Eye (tissue), 1 donor: Measurements from ENCODE around the gene ZSWIM3.
"Not testable (repeated sequence)": the region's sequence is repeated elsewhere in the genome, so short reads cannot be mapped to it uniquely, and the experiment has no call there.

Source experiments
- DNase-seq: peaks from one replicate; pipeline ENCODE4 v3.0.0-alpha.2; 2015

The ZSWIM3 gene

GRCh38 chr20:45857114-45857881 lies at the start of gene ZSWIM3, which contains the start of gene ACOT8:
ZSWIM3 (plus strand) TSS chr20:45857614; CDS start chr20:45857826, 212 bp downstream.
ACOT8 (minus strand) TSS chr20:45857392; CDS start chr20:45857315, 77 bp downstream.
- DNase-seq: peak; percentile 100

DNA sequence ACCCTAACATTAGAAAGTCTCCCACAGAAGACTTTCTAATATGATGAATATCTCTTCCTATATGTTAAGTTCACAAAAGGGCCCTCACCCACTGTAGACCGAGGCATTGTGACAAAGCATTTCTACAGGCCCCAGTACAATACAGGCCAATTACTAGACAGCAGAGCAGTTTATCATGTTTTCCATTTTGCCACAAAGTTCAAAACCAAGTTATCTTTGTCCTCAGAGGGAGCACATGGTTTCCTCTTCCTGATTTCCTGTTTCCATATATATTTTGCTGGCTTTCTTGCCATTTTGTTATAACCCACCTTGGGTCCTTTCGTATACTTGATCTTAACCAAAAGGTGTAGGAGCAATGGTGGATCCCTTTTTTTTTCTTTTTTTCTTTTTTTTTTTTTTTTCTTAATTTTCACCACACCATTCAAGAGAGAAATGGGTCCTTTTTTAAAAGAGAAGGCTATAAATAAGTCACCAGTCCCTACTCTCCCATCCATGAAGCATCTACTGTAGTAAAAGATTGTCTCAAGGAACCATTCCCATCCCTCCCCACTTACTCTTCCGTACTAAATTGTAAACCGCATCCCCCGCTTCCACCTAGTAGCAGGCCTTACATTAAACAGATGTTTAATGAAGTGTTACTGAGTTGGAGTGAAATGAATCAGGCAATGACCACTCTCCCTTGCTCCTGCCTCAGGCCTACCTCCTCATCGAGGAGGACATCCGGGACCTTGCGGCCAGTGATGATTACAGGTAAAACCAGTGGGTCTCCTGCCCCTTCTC lies 47.0 kb upstream of the ZSWIM3 start:
- DNase-seq: no peak

DNA sequence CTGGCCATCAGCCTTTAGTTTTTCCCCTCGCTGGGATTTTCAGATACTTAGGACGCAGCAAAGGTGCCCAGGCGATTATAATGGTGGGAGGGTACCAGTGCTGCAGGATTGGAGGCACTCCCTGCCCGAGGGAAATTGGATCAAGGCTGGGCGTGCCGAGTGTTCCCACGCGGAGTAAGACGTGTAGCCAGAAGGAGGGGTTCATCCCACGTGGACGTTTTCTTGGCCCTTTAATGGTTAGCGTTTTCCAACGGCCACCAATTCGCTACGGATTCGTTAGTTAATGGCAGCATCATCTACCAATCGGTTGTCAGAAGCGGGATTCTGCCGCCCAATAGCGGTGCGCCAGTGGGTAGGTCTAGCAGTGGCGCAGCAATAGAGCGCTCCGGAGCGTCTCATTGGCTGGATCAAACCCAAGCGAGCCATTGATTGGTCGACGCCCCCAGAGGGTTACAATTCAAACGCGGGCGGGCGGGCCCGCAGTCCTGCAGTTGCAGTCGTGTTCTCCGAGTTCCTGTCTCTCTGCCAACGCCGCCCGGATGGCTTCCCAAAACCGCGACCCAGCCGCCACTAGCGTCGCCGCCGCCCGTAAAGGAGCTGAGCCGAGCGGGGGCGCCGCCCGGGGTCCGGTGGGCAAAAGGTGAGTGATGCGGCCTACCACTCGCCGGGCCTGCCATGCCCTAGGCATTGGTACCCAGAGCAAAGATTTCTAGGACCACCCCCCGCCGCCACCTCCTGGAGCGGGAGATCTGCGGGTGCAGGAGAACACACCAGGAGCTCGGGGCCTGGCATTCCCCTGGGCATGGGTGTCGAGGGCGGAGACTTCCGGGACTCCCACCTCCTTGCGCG lies 45.0 kb upstream of the ZSWIM3 start, which contains the start of gene UBE2C:
Gene UBE2C, plus strand, starts transcription at position 488 of the 849 bp plus-strand sequence. Its CDS starts 52 bp downstream, at position 540.
- peak; percentile 100 for DNase-seq

- DNase-seq: no peak
Observed at GRCh38 chr20:45813006-45813340, 44.4 kb upstream of the ZSWIM3 start.

- no peak for DNase-seq
Observed at GRCh38 chr20:45813489-45813888, 43.9 kb upstream of the ZSWIM3 start.

DNA sequence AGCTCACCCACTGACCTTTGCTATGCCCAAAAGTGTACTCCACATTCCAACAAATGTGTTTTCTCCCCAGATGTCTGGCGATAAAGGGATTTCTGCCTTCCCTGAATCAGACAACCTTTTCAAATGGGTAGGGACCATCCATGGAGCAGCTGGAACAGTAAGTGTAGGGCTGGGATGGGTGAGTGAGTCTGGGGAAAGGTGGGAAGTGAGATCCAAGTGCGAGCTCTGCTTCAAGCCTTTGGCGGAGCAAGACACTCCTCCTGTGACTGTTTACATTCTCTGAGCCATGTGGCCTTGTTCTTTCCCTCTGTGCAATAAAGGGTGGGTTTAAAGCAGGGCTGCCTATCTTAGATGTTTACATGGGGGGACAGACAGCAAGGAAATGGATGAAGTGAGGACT lies 43.1 kb upstream of the ZSWIM3 start:
- no peak for DNase-seq

- DNase-seq: no peak
Observed at GRCh38 chr20:45816951-45817350, 40.5 kb upstream of the ZSWIM3 start.

GRCh38 chr20:45817376-45818194 lies 39.8 kb upstream of the ZSWIM3 start:
- peak; percentile 30 for DNase-seq

GRCh38 chr20:45818239-45818638 lies 39.2 kb upstream of the ZSWIM3 start:
- no peak for DNase-seq

DNA sequence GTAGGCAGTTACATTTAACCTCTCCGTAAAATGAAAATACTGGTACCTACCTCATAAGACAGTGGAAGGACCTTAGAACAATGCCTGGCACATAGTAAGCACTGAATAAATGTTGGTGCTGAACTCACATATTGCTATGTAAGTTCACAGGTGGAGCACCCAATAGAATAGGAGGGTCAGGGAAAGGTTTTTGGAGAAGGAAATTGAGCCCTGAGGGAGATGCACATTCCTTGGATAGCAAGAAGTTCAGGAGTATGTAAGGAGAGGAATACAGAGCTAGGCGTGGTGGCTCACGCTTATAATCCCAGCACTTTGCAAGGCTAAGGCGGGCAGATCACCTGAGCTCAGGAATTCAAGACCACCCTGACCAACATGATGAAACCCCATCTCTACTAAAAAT lies 37.9 kb upstream of the ZSWIM3 start:
- no peak for DNase-seq

- no peak for DNase-seq
Observed at GRCh38 chr20:45821947-45822346, 35.5 kb upstream of the ZSWIM3 start.

- DNase-seq: peak; percentile 76
Observed at GRCh38 chr20:45822857-45823256, 34.6 kb upstream of the ZSWIM3 start.

DNA sequence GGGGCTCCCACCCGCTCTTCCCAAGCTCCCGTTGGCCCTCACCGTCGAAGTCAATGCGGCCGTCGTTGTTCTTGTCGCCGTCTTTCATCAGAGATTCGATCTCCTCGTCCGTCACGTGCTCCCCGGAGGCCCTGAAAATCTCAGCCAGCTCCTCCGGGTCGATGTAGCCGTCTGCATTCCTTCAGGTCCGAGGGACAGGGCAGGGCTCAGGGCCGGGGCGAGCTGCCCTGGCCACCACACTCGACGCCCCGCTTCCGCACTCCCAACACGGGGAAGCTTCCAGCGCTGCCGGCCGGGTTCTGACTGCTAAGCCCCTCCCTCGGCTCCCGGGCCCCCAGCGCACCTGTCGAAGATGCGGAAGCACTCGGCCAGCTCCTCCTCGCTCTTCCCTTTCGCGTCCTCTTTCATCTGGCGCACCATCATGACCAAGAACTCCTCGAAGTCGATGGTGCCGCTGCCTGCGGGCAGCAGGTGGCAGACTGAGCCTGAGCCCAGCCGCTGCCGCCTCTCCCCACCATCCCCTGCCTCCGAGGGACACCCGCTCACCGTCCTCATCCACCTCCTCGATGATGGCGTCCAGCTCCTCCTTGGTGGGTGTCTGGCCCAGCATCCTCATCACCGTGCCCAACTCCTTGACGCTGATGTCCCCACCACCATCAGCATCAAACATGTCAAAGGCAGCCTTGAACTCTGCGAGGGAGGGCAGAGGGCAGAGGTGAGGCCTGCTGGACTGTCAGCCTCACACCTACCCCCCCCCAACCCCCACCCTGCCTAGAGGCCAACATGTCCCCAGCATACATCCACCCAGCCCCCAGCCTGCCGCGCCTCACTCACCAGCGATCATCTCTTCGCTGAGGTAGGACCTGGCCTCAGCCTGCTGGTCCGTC lies 33.2 kb upstream of the ZSWIM3 start:
- peak; percentile 60 for DNase-seq

- peak; percentile 55 for DNase-seq
Observed at GRCh38 chr20:45826381-45827019, 30.9 kb upstream of the ZSWIM3 start.

DNA sequence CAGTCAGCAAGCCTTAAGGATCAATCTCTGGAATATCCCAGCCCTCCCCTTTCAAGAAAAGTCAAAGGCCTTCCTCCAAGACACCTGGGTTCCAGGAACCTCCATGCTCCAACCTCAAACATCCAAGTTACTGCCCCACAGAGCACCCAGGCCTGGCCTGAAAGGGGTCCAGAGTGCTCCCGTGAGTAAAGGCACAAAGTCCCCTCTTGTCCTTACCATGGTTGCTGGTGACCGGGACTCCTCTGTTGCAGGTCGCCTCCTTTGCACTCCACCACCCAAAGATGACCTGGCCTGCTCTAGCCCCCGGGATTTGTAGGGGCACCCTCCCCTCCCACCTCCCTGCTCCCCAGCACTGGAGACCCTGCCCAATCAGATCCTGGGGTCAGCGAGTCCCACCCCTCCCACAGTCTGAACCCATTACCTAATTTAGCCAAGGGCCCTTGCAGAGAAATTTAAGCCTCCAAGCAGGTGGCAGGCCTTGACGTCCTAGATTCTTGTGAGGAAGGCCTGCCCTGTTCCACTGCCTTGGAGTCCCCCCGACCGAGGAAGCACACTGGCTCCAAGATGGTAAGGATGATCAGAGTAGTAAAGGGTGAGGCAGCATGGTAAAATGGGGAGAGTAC lies 30.3 kb upstream of the ZSWIM3 start, which contains the start of gene TNNC2:
Gene TNNC2, minus strand, starts transcription at position 283 of the 623 bp plus-strand sequence. Its CDS starts 64 bp downstream, at position 219.
- no peak for DNase-seq

DNA sequence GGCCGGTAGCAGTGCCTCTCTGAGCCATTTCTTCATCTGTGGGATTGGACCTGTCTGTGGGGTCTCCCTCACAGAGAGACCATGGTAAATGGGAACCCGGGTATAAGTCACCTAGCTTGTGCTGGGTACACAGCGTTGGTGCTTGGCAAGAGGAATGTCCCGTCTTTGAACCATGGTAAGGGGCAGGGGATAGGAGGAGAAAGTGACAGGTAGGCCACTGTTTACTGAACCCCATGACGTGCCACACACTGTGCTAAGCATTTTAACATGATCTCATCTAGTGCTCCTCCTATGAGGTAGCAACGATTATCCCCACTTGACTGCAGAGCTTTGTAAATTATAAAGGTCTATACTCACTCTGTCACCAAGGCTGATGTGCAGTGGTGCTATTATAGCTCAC lies 29.7 kb upstream of the ZSWIM3 start:
- no peak for DNase-seq

- DNase-seq: peak; percentile 55
Observed at GRCh38 chr20:45828589-45828988, 28.8 kb upstream of the ZSWIM3 start.

DNA sequence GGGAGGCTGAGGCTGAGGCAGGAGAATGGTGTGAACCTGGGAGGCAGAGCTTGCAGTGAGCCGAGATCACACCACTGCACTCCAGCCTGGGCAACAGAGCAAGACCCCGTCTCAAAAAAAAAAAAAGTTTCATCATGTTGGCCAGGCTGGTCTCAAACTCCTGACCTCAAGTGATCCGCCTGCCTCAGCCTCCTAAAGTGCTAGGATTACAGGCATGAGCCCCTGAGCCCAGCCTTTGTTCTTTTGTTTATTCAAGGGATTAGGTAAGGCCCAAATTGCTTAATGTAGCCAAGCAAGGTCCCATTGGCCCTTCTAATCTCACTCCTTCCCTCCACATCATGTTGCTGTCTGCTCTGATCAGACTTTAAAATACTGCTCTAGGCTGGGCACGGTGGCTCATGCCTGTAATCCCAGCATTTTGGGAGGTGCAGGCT lies 27.7 kb upstream of the ZSWIM3 start:
- DNase-seq: not testable (repeated sequence)

GRCh38 chr20:45832619-45833018 lies 24.8 kb upstream of the ZSWIM3 start:
- DNase-seq: no peak
